Neural progenitor cell (in vitro differentiated cells): ENCODE measurements around the gene SCAMP2. TPM values are rescaled to one million over a fixed set of nuclear protein-coding genes. Genes with fewer than 3 reads are reported as not detected.

Source experiments
- DNase-seq: peaks from one replicate; pipeline ENCODE4 v3.0.0-alpha.2; 2016; ENCODE audit warnings: low spot score
- H2AFZ ChIP-seq: fragments of 200-600 bp; sonication (generic); replicated peaks from 2 replicates; pipeline ENCODE4 v1.6.1; 2016; ENCODE audit warnings: antibody characterized with exemption
- H3F3A ChIP-seq: fragments of 200-600 bp; sonication (generic); 2 replicates; pipeline ENCODE4 v1.6.1; 2016; ENCODE audit warnings: antibody characterized with exemption, low read depth
- H3K27ac ChIP-seq: fragments of 200-600 bp; sonication (generic); 2 replicates; pipeline ENCODE4 v1.5.1; 2016; ENCODE audit warnings: mild to moderate bottlenecking
- H3K27me3 ChIP-seq: fragments of 200-600 bp; sonication (generic); 2 replicates; pipeline ENCODE4 v1.6.1; 2016; ENCODE audit warnings: mild to moderate bottlenecking, moderate library complexity
- H3K36me3 ChIP-seq: fragments of 200-600 bp; sonication (generic); 2 replicates; pipeline ENCODE4 v1.5.1; 2016
- H3K4me1 ChIP-seq: fragments of 200-600 bp; sonication (generic); 2 replicates; pipeline ENCODE4 v1.6.1; 2016; ENCODE audit warnings: mixed run types
- H3K4me2 ChIP-seq: fragments of 200-600 bp; sonication (generic); 2 replicates; pipeline ENCODE4 v1.6.1; 2016
- H3K4me3 ChIP-seq: fragments of 200-600 bp; sonication (generic); 2 replicates; pipeline ENCODE4 v1.5.1; 2016
- H3K79me2 ChIP-seq: fragments of 200-600 bp; sonication (generic); 2 replicates; pipeline ENCODE4 v1.6.1; 2016; ENCODE audit warnings: low read depth
- H3K9ac ChIP-seq: fragments of 200-600 bp; sonication (generic); 2 replicates; pipeline ENCODE4 v1.6.1; 2016
- H3K9me3 ChIP-seq: fragments of 200-600 bp; sonication (generic); 2 replicates; pipeline ENCODE4 v1.5.1; 2016; ENCODE audit warnings: low read depth
- H4K20me1 ChIP-seq: fragments of 200-600 bp; sonication (generic); 2 replicates; pipeline ENCODE4 v1.6.1; 2016; ENCODE audit warnings: low read depth
- H3K27ac Mint-ChIP-seq: 3 replicates; pipeline ENCODE4 v1.8.0; 2021; ENCODE audit warnings: mixed read lengths
- H3K27me3 Mint-ChIP-seq: 2 replicates; pipeline ENCODE4 v1.8.0; 2022; ENCODE audit warnings: low read depth, mild to moderate bottlenecking, inconsistent platforms, moderate library complexity, mixed read lengths; ENCODE audit not compliant: insufficient read depth
- H3K36me3 Mint-ChIP-seq: 3 replicates; pipeline ENCODE4 v1.8.0; 2021; ENCODE audit warnings: mixed read lengths
- H3K4me1 Mint-ChIP-seq: 3 replicates; pipeline ENCODE4 v1.8.0; 2021; ENCODE audit warnings: mixed read lengths
- H3K4me3 Mint-ChIP-seq: 3 replicates; pipeline ENCODE4 v1.8.0; 2021; ENCODE audit warnings: mild to moderate bottlenecking, moderate library complexity, mixed read lengths
- H3K9me3 Mint-ChIP-seq: 3 replicates; pipeline ENCODE4 v1.8.0; 2020; ENCODE audit warnings: mixed read lengths
- CTCF ChIP-seq: fragments of 200-600 bp; sonication (generic); IDR thresholded peaks from 2 replicates; pipeline ENCODE4 v1.5.1; 2017; ENCODE audit warnings: antibody characterized with exemption, mild to moderate bottlenecking
- EZH2 ChIP-seq: fragments of 200-600 bp; sonication (generic); IDR thresholded peaks from 2 replicates; pipeline ENCODE4 v1.6.1; 2017; ENCODE audit warnings: antibody characterized with exemption, mild to moderate bottlenecking, moderate library complexity
- EZH2phosphoT487 ChIP-seq: fragments of 200-600 bp; sonication (generic); IDR thresholded peaks from 2 replicates; pipeline ENCODE4 v1.6.1; 2017; ENCODE audit warnings: antibody characterized with exemption
- total RNA-seq: library from RNA; depleted of rRNA; stranded (reverse); fragments of >200 nt; gene quantifications from 2 replicates; pipeline ENCODE4 v1.2.3, GENCODE V29; 2015; ENCODE audit warnings: low replicate concordance

The SCAMP2 gene
- total RNA-seq, 1 donor from 2014 or later: 19.4 TPM

GRCh38 chr15:74821091-74821789, 51.9 kb downstream of the SCAMP2 start:
- Histone ChIP-seq H3K4me3 (no peak overlapping the region), H2AFZ (no peak overlapping the region), H3F3A (peaks cover 18% of the 10 kb centered on the region), H3K27ac (peak overlapping the region; percentile 23), H3K36me3 (no peaks in the 10 kb centered on the region), H3K4me2 (peak overlapping the region; percentile 64), H4K20me1 (peaks cover 18% of the 10 kb centered on the region), H3K79me2 (no peaks in the 10 kb centered on the region), H3K27me3 (peaks cover 24% of the 10 kb centered on the region), H3K4me1 (peaks cover 23% of the 10 kb centered on the region), H3K9ac (no peak overlapping the region), H3K9me3 (no peaks in the 10 kb centered on the region)
- Mint-ChIP-seq H3K27ac (no peak overlapping the region), H3K4me1 (peaks cover 29% of the 10 kb centered on the region), H3K4me3 (peak overlapping the region; percentile 48), H3K9me3 (peaks cover 2% of the 10 kb centered on the region), H3K27me3 (peaks cover 25% of the 10 kb centered on the region), H3K36me3 (no peaks in the 10 kb centered on the region)
- DNase-seq: peak; percentile 76
- TF ChIP-seq CTCF: no peak
- no peak for TF ChIP-seq EZH2phosphoT487
- TF ChIP-seq EZH2: no peak

GRCh38 chr15:74820056-74820455, 53.1 kb downstream of the SCAMP2 start:
- H3K27me3 ChIP-seq: peaks cover 12% of the 10 kb centered on the region
- Mint-ChIP-seq H3K4me1 (peaks cover 29% of the 10 kb centered on the region), H3K9me3 (peaks cover 2% of the 10 kb centered on the region), H3K27me3 (peaks cover 26% of the 10 kb centered on the region), H3K4me3 (no peak overlapping the region), H3K36me3 (no peaks in the 10 kb centered on the region), H3K27ac (peak overlapping the region; percentile 69)
- H3K27ac ChIP-seq: no peak overlapping the region
- no peak overlapping the region for H3K9ac ChIP-seq
- no peak overlapping the region for H2AFZ ChIP-seq
- no peak overlapping the region for H3K4me3 ChIP-seq
- H3K79me2 ChIP-seq: no peaks in the 10 kb centered on the region
- peaks cover 10% of the 10 kb centered on the region for H4K20me1 ChIP-seq
- no peaks in the 10 kb centered on the region for H3K9me3 ChIP-seq
- peaks cover 20% of the 10 kb centered on the region for H3K4me1 ChIP-seq
- H3K4me2 ChIP-seq: no peak overlapping the region
- peaks cover 18% of the 10 kb centered on the region for H3F3A ChIP-seq
- no peak for DNase-seq
- TF ChIP-seq CTCF (no peak), EZH2 (no peak), EZH2phosphoT487 (no peak)
- H3K36me3 ChIP-seq: no peaks in the 10 kb centered on the region

DNA sequence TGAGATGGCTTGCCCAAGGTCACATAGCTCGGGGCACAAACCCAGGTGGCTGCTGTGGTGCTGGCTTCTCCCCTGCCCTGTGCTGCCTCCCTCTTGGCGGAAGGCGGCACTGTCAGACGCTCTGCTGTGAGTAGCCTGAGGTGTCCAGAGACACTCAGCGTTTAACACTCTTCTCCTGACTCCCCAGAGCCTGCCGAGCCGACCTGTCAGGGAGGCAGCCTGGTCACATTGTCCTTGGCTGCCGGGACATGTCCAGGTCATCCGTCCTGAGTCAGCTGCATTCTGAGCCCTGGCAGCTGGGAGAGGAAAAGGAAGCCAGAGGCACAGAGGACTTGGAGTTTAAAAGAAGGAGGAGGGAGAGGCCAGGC, 55.8 kb downstream of the SCAMP2 start:
- Histone ChIP-seq H3K79me2 (no peaks in the 10 kb centered on the region), H4K20me1 (peaks cover 10% of the 10 kb centered on the region), H3F3A (peaks cover 18% of the 10 kb centered on the region), H3K27me3 (no peaks in the 10 kb centered on the region), H3K36me3 (no peaks in the 10 kb centered on the region), H3K4me2 (no peak overlapping the region), H3K27ac (no peak overlapping the region), H2AFZ (no peak overlapping the region), H3K9me3 (no peaks in the 10 kb centered on the region), H3K9ac (no peak overlapping the region), H3K4me3 (no peak overlapping the region), H3K4me1 (peaks cover 20% of the 10 kb centered on the region)
- H3K36me3 Mint-ChIP-seq: no peaks in the 10 kb centered on the region
- H3K4me3 Mint-ChIP-seq: no peak overlapping the region
- DNase-seq: peak; percentile 33
- peaks cover 29% of the 10 kb centered on the region for H3K4me1 Mint-ChIP-seq
- TF ChIP-seq EZH2phosphoT487 (no peak), EZH2 (no peak), CTCF (no peak)
- H3K9me3 Mint-ChIP-seq: peaks cover 2% of the 10 kb centered on the region
- peaks cover 20% of the 10 kb centered on the region for H3K27me3 Mint-ChIP-seq
- peak overlapping the region; percentile 92 for H3K27ac Mint-ChIP-seq
